SJSA1 (cell line): ENCODE data around the gene ORC3. TPM values are rescaled to one million over a fixed set of nuclear protein-coding genes. Genes with fewer than 3 reads are reported as not detected.

Source experiments
- DNase-seq, 2 experiments: peaks; one replicate each; pipeline ENCODE4 v3.0.0-alpha.2; 2015 to 2020; ENCODE audit warnings: low spot score in 2 of 2, low read depth in 1 of 2
- H3K27ac ChIP-seq: fragments of 250-450 bp; sonication (Bioruptor Pico); 2 replicates; pipeline ENCODE4 v1.5.1; 2020; ENCODE audit warnings: mild to moderate bottlenecking, moderate library complexity
- H3K27me3 ChIP-seq: fragments of 250-450 bp; sonication (Bioruptor Pico); replicated peaks from 2 replicates; pipeline ENCODE4 v1.5.1; 2020; ENCODE audit warnings: mild to moderate bottlenecking, moderate library complexity
- H3K36me3 ChIP-seq: fragments of 250-450 bp; sonication (Bioruptor Pico); 2 replicates; pipeline ENCODE4 v1.5.1; 2020; ENCODE audit warnings: mild to moderate bottlenecking
- H3K4me1 ChIP-seq: fragments of 250-450 bp; sonication (Bioruptor Pico); replicated peaks from 2 replicates; pipeline ENCODE4 v1.6.1; 2021; ENCODE audit warnings: mild to moderate bottlenecking
- H3K4me3 ChIP-seq: fragments of 250-450 bp; sonication (Bioruptor Pico); 2 replicates; pipeline ENCODE4 v1.5.1; 2020; ENCODE audit warnings: mild to moderate bottlenecking
- H3K9me3 ChIP-seq: fragments of 250-450 bp; sonication (Bioruptor Pico); replicated peaks from 2 replicates; pipeline ENCODE4 v1.5.1; 2020; ENCODE audit warnings: mild to moderate bottlenecking
- total RNA-seq: library from RNA; depleted of rRNA; stranded (reverse); fragments of >200 nt; shearing (Covaris generic); gene quantifications from 2 replicates; pipeline ENCODE4 v1.2.3, GENCODE V29; 2014

Gene ORC3
- total RNA-seq, 1 experiment from 2014 or later: 35.3 TPM

GRCh38 chr6:87656857-87657256 is 66.9 kb downstream of the ORC3 start:
- H3K4me3 ChIP-seq: no peak overlapping the region
- H3K9me3 ChIP-seq: no peaks in the 10 kb centered on the region
- peaks cover 32% of the 10 kb centered on the region for H3K36me3 ChIP-seq
- DNase-seq: no peak
- H3K27me3 ChIP-seq: no peaks in the 10 kb centered on the region
- peaks cover 7% of the 10 kb centered on the region for H3K4me1 ChIP-seq
- no peak overlapping the region for H3K27ac ChIP-seq

GRCh38 chr6:87658516-87658915 is 68.6 kb downstream of the ORC3 start:
- no peak for DNase-seq
- Histone ChIP-seq H3K36me3 (peaks cover 27% of the 10 kb centered on the region), H3K4me3 (no peak overlapping the region), H3K9me3 (no peaks in the 10 kb centered on the region), H3K4me1 (peaks cover 7% of the 10 kb centered on the region), H3K27me3 (no peaks in the 10 kb centered on the region), H3K27ac (no peak overlapping the region)

- H3K9me3 ChIP-seq: no peaks in the 10 kb centered on the region
- H3K27me3 ChIP-seq: no peaks in the 10 kb centered on the region
- no peak overlapping the region for H3K4me3 ChIP-seq
- no peak overlapping the region for H3K27ac ChIP-seq
- peaks cover 21% of the 10 kb centered on the region for H3K36me3 ChIP-seq
- peaks cover 7% of the 10 kb centered on the region for H3K4me1 ChIP-seq
- DNase-seq: peak in 1 of 2 experiments; percentile 14
These were observed 70.4 kb downstream of the ORC3 start for GRCh38 chr6:87660226-87660911.

GRCh38 chr6:87661016-87661415 is 71.1 kb downstream of the ORC3 start:
- Histone ChIP-seq H3K27me3 (no peaks in the 10 kb centered on the region), H3K9me3 (no peaks in the 10 kb centered on the region), H3K4me3 (no peak overlapping the region), H3K27ac (no peak overlapping the region), H3K36me3 (peaks cover 17% of the 10 kb centered on the region), H3K4me1 (peaks cover 7% of the 10 kb centered on the region)
- no peak for DNase-seq

GRCh38 chr6:87661503-87661902 is 71.6 kb downstream of the ORC3 start:
- DNase-seq: no peak
- Histone ChIP-seq H3K27ac (no peak overlapping the region), H3K36me3 (peaks cover 17% of the 10 kb centered on the region)

GRCh38 chr6:87663434-87663833 is 73.5 kb downstream of the ORC3 start:
- peaks cover 7% of the 10 kb centered on the region for H3K4me1 ChIP-seq
- H3K27ac ChIP-seq: no peak overlapping the region
- no peak for DNase-seq
- no peaks in the 10 kb centered on the region for H3K9me3 ChIP-seq
- no peaks in the 10 kb centered on the region for H3K27me3 ChIP-seq
- H3K4me3 ChIP-seq: no peak overlapping the region
- H3K36me3 ChIP-seq: peaks cover 8% of the 10 kb centered on the region

More at GRCh38 chr6:87661503-87661902, 71.6 kb downstream of the ORC3 start:
- Histone ChIP-seq H3K4me3 (no peak overlapping the region), H3K27me3 (no peaks in the 10 kb centered on the region), H3K4me1 (peaks cover 7% of the 10 kb centered on the region), H3K9me3 (no peaks in the 10 kb centered on the region)

GRCh38 chr6:87664921-87665485 is 75.1 kb downstream of the ORC3 start:
- no peak overlapping the region for H3K27ac ChIP-seq
- H3K4me1 ChIP-seq: peaks cover 4% of the 10 kb centered on the region
- H3K9me3 ChIP-seq: no peaks in the 10 kb centered on the region
- DNase-seq: no peak
- H3K36me3 ChIP-seq: peaks cover 10% of the 10 kb centered on the region
- H3K4me3 ChIP-seq: no peak overlapping the region
- H3K27me3 ChIP-seq: no peaks in the 10 kb centered on the region

GRCh38 chr6:87667032-87667431 is 77.1 kb downstream of the ORC3 start:
- no peak for DNase-seq
- Histone ChIP-seq H3K27me3 (no peaks in the 10 kb centered on the region), H3K4me3 (no peak overlapping the region), H3K27ac (no peak overlapping the region), H3K4me1 (no peaks in the 10 kb centered on the region), H3K36me3 (peaks cover 24% of the 10 kb centered on the region), H3K9me3 (no peaks in the 10 kb centered on the region)

- Histone ChIP-seq H3K4me3 (no peak overlapping the region), H3K36me3 (peaks cover 33% of the 10 kb centered on the region), H3K27ac (no peak overlapping the region), H3K9me3 (no peaks in the 10 kb centered on the region), H3K4me1 (no peaks in the 10 kb centered on the region), H3K27me3 (no peaks in the 10 kb centered on the region)
- no peak for DNase-seq
These were observed 78.1 kb downstream of the ORC3 start for GRCh38 chr6:87668013-87668412.

- no peak overlapping the region for H3K27ac ChIP-seq
- peaks cover 42% of the 10 kb centered on the region for H3K36me3 ChIP-seq
- H3K4me1 ChIP-seq: no peaks in the 10 kb centered on the region
- no peak overlapping the region for H3K4me3 ChIP-seq
- DNase-seq: no peak
- no peaks in the 10 kb centered on the region for H3K9me3 ChIP-seq
- H3K27me3 ChIP-seq: no peaks in the 10 kb centered on the region
These were observed 79.1 kb downstream of the ORC3 start for GRCh38 chr6:87669051-87669450.

- H3K27me3 ChIP-seq: no peaks in the 10 kb centered on the region
- peaks cover 52% of the 10 kb centered on the region for H3K36me3 ChIP-seq
These were observed 80.8 kb downstream of the ORC3 start for GRCh38 chr6:87670707-87671106.

GRCh38 chr6:87671555-87672029 is 81.7 kb downstream of the ORC3 start:
- Histone ChIP-seq H3K9me3 (no peaks in the 10 kb centered on the region), H3K27ac (no peak overlapping the region), H3K27me3 (no peaks in the 10 kb centered on the region), H3K4me3 (no peak overlapping the region), H3K36me3 (peaks cover 56% of the 10 kb centered on the region), H3K4me1 (no peaks in the 10 kb centered on the region)
- no peak for DNase-seq

More at GRCh38 chr6:87670707-87671106, 80.8 kb downstream of the ORC3 start:
- Histone ChIP-seq H3K4me3 (no peak overlapping the region), H3K27ac (no peak overlapping the region), H3K9me3 (no peaks in the 10 kb centered on the region), H3K4me1 (no peaks in the 10 kb centered on the region)
- no peak for DNase-seq

GRCh38 chr6:87672641-87673040 is 82.7 kb downstream of the ORC3 start:
- Histone ChIP-seq H3K27me3 (no peaks in the 10 kb centered on the region), H3K4me3 (no peak overlapping the region), H3K27ac (no peak overlapping the region), H3K4me1 (no peaks in the 10 kb centered on the region), H3K9me3 (no peaks in the 10 kb centered on the region), H3K36me3 (peaks cover 64% of the 10 kb centered on the region)
- no peak for DNase-seq

- Histone ChIP-seq H3K36me3 (peaks cover 66% of the 10 kb centered on the region), H3K4me3 (no peak overlapping the region), H3K4me1 (no peaks in the 10 kb centered on the region), H3K27me3 (no peaks in the 10 kb centered on the region), H3K9me3 (no peaks in the 10 kb centered on the region), H3K27ac (no peak overlapping the region)
- no peak for DNase-seq
These were observed 83.3 kb downstream of the ORC3 start for GRCh38 chr6:87673237-87673636.
